AG09319 (cell line): ENCODE results near the gene MAD1L1.

ENCODE experiments used
- DNase-seq: peaks from one replicate; pipeline ENCODE4 v3.0.0-alpha.2; 2010; ENCODE audit warnings: low read depth; ENCODE audit errors: extremely low read depth
- TF ChIP-seq, protein P1 (sequence below): IDR thresholded peaks from 2 replicates; pipeline ENCODE4 v1.5.1; 2011; ENCODE audit warnings: low read depth, mild to moderate bottlenecking, inconsistent platforms, low read length, moderate library complexity

The MAD1L1 gene

DNA sequence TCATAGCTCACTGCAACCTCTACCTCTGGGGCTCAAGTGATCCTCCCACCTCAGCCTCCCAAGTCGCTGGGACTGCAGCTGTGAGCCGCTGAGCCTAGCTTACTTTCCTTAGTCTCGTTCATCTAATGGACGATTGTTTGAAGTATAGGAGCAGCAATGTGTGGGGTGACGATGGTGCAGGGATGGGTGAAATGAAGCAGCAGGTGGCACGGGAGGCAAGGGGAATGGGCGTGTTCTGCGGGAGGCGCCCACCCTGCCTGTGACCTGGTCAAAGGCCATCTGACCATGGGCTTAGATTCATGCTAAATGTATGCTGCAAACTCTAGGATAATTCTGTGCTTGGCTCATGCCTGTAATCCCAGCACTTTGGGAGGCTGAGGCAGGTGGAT lies 210.7 kb downstream of the MAD1L1 start:
- no peak for DNase-seq
- TF ChIP-seq, protein P1, sequence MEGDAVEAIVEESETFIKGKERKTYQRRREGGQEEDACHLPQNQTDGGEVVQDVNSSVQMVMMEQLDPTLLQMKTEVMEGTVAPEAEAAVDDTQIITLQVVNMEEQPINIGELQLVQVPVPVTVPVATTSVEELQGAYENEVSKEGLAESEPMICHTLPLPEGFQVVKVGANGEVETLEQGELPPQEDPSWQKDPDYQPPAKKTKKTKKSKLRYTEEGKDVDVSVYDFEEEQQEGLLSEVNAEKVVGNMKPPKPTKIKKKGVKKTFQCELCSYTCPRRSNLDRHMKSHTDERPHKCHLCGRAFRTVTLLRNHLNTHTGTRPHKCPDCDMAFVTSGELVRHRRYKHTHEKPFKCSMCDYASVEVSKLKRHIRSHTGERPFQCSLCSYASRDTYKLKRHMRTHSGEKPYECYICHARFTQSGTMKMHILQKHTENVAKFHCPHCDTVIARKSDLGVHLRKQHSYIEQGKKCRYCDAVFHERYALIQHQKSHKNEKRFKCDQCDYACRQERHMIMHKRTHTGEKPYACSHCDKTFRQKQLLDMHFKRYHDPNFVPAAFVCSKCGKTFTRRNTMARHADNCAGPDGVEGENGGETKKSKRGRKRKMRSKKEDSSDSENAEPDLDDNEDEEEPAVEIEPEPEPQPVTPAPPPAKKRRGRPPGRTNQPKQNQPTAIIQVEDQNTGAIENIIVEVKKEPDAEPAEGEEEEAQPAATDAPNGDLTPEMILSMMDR: no peak

DNA sequence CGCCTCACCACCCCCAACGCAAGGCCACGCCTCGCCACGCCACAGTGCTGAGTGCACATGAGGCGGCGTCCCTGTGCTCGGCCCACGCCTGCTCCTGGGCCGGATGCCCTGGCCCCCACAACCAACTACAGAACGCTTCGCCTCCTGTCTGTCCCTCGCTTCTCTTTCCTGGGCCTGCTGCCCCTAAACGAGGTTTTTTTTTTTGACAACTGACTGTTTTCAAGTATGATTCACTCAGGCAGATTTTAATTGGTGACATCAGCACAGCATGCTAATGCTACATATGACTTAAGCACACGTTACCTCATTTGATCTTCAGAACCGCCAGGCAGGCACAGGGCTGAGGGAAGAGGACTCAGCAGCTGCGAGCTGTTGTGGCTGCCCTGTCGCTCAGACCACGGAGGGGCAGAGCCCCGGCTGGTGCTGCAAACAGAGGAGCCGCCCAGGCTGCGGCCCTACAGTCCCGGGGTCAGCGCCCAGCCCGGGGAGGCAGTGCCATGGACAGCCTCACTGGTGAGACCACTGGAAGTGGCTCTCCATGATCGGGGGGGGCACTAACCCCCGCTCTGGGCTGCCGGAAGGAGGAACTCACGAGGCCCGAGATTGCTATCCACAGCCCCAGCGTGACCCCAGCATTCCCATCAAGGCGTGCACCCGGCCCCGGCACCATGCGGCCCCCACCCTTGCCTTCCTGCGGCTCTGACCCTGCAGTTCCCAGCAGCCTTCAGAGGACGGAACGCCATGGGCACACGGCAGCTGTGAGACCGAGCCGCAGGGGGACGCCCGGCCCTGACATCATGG lies 212.8 kb downstream of the MAD1L1 start:
- TF ChIP-seq, protein P1: no peak
- peak; percentile 73 for DNase-seq

DNA sequence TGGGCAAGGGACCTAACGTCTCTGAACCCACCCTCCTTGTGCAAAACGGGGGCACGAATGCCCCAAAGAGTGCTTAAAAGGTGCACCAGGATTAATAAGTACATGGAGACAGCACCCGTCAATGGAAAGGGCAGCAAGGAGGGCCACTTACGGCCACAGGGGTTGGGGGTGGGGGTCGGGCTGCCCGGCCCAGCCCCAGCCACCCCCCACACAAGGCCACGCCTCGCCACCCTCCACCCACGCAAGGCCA lies 213.4 kb downstream of the MAD1L1 start:
- TF ChIP-seq, protein P1: no peak
- DNase-seq: no peak

- TF ChIP-seq, protein P1: no peak
- DNase-seq: peak; percentile 69
These were observed 213.9 kb downstream of the MAD1L1 start for GRCh38 chr7:2018569-2019460.

GRCh38 chr7:2017914-2018568 lies 214.7 kb downstream of the MAD1L1 start:
- TF ChIP-seq, protein P1: no peak

DNA sequence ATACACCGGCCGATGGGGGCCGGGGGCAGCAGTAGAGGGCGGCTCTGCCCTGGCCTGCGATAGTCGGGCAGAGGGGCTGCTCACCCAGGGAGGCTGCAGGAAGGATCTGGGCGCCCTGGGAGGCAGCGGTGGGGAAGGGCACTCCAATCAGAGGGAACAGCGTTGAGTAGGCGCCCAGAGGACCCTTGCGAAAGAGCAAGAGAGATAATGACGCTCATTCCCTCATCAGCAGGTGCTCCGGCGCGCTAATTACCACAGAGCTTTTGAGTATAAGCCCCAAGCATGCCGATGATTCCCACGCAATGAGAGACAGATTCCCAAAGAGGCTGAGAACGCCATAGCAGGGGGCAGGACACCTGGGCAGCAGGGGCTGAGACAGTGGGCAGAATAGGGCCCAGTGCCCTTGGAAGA lies 215.3 kb downstream of the MAD1L1 start:
- TF ChIP-seq, protein P1: no peak
- DNase-seq: no peak

More at GRCh38 chr7:2017914-2018568, 214.7 kb downstream of the MAD1L1 start:
- no peak for DNase-seq
